HG03196 (cell line): ENCODE results near the gene COPG2.

Experiments used
- ATAC-seq: cut with Tn5 transposase; IDR thresholded peaks from one replicate; pipeline ENCODE4 v1.9.1; 2021; ENCODE audit not compliant: unreplicated experiment

Gene COPG2

DNA sequence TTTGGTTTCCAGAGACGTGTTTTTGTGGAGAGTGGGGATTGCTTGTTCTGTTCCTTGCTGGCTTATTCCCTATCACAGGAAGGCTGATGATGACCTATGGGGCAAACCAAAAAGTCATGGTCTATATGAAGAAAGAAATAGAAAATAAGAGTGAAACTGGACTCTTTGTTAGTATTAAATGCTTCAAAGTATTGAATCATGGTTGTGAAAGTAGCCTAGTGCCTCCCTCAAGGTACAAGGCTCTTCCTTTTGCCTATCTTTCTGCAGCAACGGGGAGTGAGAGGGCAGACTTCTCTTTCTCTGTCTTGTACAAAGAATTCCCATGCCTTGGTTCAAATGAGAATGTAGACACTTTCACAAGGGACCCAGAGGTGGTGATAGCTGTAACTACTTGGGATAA is 167.6 kb downstream of the COPG2 start:
- no peak for ATAC-seq

- no peak for ATAC-seq
These were observed 168.1 kb downstream of the COPG2 start for GRCh38 chr7:130500463-130500862.

GRCh38 chr7:130494431-130494858 is 174.1 kb downstream of the COPG2 start:
- ATAC-seq: no peak

- no peak for ATAC-seq
These were observed 175.2 kb downstream of the COPG2 start for GRCh38 chr7:130493275-130493873.

DNA sequence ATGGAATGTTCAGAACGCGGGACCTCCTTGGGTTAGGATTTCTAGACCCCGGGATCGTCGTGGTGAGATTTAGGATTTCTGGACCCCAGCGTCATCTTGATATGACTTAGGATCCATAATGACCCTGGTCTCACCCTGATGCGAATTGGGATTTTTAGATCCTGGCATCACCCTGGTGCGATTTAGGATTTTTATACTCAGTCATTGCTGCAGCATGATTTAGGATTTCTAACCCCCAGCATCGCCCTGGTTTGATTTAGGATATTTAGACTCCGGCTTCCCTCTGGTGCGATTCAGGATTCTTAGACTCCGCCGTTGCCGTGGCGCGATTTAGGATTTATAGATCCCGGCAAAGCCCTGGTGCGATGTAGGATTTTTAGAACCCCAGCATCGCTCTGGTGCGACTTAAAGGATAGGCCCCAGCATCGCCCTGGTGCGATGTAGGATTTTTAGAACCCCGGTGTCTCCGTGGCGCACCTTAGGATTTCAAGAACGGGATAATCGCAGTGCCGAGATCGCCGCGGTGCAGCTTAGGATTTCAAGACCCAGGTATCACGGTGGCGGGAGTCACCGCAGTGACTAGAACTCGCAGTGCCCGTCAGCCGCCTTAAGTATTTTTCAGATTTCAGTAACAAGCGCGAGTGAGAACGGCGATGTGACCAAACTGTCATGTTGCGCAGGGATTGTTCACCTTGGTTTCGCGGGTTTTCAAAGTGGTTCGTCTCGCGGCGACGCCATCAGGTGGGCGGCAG is 175.8 kb downstream of the COPG2 start:
- ATAC-seq: no peak

GRCh38 chr7:130491841-130492522 is 176.6 kb downstream of the COPG2 start, which contains the start of gene MEST:
Gene MEST (plus strand): TSS chr7:130492085. CDS start chr7:130492314, 229 bp downstream.
- ATAC-seq: no peak

DNA sequence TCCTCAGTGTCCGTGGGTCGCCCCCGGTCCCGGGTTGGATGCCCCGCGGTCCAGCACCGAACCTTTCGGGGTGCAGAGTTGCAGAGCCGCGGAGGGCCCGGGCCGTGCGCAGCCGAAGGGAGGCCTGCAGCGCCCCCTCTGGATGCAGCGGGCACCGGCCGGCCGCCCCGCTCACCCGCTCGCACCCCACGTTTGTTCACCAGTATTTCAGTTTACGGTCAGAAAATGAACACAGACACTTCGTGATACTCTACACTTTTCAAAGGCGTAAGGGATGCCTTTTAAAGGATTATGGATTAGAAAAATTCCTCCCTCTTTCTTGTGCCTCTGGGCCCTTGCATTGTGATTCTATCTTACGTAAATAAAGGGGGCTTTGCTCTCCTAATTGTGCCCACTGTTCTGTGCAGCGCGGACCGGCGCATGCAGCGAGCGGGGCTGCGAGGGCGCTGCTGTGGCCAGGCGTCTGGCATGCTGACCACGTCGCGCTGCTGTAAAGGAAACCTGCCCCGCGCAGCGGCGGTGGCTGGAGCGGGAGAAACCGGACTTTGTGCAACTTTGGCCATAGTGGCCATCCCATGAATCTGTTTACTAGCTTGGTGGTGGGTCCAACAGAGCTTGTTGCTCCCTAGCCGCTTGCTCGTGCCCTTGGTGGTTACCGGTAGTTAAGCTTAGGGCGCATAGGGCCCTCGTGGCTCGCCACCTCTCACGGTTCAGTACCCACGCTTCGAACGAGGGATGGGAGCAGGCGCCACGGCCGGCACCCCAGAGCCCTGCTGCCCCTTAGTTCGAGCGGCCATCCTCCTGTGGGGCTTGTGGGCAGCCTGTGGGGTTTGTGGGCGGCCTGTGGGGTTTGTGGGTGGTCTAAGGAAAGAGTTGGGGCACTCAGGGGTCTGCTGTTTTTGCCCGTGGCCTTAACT is 177.4 kb downstream of the COPG2 start:
- no peak for ATAC-seq

GRCh38 chr7:130490311-130490791 is 178.2 kb downstream of the COPG2 start:
- no peak for ATAC-seq

GRCh38 chr7:130489140-130489983 is 179.2 kb downstream of the COPG2 start:
- no peak for ATAC-seq

GRCh38 chr7:130488392-130489139 is 180.0 kb downstream of the COPG2 start:
- ATAC-seq: no peak

DNA sequence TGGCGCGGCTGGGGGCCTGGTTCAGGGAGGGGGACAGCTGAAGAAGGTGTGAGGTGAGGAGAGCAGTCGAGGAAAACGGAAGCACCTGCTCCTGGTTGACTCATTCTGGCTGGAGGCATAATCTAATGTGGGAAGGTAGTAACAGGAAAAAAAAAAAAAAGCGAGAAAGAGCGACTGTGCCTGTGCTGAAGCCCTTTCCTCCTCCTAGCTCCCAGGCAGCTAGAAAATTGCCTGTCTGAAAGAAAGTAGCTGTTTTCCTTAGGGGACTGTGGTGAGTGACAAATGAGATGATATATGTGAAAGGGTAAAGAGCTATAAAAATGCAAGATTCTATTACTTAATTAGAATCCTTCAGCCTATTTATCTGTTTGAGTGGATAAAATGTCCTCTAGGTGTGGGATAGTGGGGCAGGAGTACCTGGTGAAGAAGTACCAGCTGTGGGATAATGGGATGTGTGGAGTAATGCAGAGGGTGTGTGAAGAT is 181.6 kb downstream of the COPG2 start:
- ATAC-seq: no peak

- ATAC-seq: no peak
These were observed 182.2 kb downstream of the COPG2 start for GRCh38 chr7:130486114-130486953.

DNA sequence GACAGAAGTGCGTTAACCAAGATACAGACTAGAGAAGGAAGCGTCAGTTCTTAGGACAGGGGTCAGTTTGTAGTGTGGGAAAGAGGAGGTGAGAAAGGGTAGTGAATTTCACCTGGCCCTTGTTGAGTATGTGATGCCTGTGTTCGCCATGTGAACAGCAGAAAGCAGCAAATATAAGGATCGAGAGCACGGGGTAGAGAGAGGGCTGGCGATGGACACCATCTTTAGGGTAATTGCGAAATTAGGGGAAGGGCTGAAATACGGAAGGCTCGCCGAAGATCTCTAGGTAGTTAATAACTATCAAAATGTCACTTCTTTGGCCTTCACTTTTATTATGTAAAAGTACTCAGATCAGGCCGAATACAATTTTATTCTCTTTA is 182.8 kb downstream of the COPG2 start:
- no peak for ATAC-seq

DNA sequence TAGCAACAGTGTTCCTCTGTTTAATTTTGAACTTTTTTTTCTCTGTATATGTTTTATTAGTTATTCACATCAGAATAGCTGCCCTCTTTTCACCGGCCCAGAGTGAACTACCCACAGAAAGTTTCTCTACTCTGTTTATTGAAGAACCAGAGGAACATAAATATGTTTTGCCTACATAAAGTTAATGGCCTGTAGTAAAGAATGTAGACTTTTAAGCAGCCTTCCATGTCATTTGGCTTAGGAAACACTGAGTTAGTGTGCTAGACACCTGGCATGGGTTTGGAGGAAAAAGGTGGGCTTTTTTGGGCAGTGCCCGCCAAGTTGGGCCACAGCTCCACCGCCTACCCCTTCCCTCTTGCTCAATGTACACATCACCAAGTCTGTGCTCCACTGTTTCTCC is 185.5 kb downstream of the COPG2 start:
- ATAC-seq: no peak

- ATAC-seq: no peak
These were observed 186.7 kb downstream of the COPG2 start for GRCh38 chr7:130481898-130482297.

- no peak for ATAC-seq
These were observed 188.7 kb downstream of the COPG2 start for GRCh38 chr7:130479716-130480400.

DNA sequence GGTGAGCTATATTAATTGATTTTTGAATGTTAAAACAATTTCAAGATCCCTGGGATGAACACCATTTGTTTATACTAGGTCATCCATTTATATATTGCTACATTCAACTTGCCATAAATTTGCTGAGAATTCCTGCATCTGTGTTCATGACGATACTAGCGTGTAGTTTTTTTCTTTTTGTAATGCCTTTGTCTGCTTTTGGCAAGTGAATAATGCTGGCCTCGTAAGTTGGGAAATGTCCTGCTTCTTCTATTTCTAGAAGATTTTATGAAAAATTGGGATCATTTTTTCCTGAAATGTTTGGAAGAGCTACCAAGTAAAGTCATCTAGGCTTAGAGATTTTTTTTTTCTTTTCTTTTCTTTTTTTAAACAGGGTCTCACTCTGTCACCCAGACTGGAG is 189.6 kb downstream of the COPG2 start:
- no peak for ATAC-seq
